ENCODE results near the gene AEBP1.
A peak's percentile ranks its signal among the peaks of the same experiment; 100 is the strongest.

The AEBP1 gene

DNA sequence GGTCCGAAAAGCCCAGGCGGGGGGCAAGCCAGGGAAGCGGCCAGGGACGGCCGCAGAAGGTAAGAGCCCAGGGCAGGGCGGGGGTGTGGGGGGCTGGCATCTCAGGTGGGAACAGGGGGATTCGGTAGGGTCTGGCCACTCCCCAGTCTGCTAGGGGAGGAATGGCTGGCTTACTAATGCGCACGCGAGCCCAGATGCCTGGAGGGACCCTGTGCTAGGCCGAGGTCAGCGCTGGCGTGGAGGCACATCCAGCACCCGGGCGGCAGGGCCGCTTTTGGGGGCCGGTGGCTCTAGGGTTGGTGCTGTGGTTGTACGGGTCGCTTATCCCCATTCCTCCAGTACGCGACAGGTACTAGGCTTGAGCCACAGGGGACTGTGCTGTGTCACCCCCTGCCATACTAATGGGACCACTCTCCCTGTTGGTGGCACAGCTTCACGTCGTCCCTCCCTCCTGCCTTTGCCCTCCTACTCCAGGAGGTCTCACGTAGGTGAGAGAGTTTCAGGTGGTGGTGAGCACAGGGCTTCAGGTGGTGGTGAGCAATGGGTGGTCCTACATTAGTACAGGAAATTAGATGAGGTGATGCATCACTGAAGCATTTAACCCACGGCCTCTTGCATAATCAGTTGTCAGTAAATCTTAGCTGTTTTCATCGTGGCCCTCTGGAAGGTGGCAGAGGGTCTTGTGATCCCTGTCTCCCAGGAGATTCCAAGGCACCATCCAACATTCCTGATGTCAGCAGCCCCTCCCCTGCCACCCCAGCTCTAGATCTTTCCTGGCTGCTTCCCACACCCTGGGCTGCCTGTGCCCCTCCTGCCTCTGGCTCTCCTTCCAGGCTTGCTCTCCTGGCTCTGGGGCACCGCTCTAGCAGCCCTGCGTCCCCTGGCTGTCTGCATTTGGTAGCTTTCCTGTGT lies 971 bp downstream of the AEBP1 start:
- peak in 10 of 14 donors; percentile 25 to 80 (median 52) for DNase-seq

DNA sequence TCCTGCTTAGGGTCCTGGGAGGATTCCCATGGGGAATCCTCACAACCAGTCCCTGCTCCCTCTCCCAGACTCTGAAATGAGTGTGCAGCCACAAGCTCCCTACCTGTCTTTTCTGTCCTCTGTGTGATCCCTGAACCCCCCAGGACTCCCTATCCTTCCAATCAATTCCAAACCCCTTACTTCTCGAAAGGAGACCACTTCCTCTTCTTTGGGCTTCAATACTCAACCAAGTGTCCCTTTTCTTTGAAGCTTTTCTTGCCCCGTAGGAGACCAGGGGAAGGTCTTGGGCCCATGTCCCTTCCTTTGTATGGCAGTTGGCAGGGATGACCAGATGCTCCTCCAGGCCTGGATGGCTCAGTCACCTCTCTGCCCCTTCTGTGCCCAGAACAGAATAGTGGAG lies 1.7 kb downstream of the AEBP1 start:
- DNase-seq, result no peak

DNA sequence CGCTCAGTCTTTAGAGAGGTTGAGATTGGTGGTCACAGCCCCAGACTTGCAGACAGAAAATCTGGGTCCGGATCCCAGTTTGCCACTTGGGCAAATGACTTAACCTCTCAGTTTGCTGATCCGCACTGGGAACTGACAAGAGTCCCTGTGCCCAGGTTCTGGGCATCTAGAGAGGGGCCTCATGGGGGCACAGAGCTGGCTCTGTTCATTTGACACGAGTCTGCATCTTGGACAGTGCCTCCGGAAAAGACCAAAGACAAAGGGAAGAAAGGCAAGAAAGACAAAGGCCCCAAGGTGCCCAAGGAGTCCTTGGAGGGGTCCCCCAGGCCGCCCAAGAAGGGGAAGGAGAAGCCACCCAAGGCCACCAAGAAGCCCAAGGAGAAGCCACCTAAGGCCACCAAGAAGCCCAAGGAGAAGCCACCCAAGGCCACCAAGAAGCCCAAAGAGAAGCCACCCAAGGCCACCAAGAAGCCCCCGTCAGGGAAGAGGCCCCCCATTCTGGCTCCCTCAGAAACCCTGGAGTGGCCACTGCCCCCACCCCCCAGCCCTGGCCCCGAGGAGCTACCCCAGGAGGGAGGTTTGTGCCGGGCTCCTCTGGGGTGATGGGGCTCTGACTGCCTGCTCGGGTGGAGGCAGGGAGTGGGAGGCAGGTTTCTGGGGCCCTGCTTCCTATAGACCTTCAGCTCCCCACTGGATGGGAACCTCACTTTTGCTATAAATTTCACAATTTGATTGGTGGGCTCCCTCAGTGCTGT lies 2.3 kb downstream of the AEBP1 start:
- DNase-seq, result no peak

DNA sequence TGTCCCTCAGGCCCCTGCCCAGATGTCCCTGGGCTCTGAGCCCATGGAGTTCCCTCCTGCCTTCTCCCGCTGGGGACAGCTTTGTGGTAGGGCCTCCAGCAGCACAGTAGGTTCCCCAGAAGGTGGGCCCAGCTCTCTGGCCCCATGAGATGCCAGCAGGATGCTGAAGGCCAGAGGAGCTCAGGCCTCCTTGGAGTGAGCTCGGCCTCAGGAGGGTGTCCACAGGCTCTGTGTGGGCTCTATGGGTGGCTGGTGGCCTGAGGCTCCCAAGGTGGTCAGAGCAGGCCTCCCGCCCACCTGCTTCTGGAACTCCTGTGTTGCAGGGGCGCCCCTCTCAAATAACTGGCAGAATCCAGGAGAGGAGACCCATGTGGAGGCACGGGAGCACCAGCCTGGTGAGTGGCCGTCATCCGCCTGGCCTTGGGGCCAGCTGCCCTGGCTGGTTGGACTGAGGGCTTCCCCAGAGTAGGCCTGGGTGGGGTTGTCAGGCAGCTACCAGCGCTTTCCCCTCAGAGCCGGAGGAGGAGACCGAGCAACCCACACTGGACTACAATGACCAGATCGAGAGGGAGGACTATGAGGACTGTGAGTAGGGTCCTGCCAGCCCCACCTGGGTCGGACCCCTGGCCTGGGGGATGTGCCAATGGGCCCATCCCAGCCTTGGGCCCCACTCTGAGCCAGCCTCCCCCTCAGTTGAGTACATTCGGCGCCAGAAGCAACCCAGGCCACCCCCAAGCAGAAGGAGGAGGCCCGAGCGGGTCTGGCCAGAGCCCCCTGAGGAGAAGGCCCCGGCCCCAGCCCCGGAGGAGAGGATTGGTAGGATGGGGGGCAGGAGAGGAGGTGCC lies 3.2 kb downstream of the AEBP1 start:
- no peak for DNase-seq

DNA sequence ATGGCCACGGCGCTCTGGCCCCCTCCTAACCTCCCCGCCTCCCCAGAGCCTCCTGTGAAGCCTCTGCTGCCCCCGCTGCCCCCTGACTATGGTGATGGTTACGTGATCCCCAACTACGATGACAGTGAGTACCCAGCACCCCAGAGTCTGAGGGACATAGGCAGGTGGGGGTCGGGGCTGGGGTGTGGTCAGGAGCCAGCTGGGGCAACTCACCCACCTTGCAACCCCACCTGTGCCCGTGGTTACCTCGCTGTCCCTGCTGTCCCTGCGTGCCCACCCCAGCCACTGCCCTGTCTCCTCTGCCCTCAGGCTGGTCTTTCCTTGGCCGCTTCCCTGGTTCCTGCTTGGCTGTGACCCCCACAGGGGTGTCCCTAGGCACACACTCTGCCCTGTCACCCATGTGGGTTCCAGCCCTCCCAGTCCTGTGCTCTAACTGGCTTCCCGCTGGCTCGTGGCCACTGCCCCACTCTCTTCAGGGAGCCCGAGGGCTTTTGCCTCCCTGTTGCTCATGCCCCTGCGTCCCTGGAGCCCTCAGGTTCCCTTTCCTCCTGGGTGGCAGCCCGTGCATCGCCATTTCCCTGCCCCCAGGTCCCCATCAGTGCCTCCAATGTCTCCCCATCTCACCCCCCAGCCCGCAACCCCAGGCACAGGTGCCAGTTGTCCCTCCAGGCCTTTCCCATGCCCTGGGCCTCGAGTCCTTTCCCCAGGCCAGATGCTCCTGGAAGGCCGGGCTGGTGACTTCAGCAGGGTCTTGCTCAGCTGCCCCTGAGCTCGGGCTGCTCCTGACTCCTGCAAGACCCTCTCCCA lies 4.0 kb downstream of the AEBP1 start:
- DNase-seq, result no peak

DNA sequence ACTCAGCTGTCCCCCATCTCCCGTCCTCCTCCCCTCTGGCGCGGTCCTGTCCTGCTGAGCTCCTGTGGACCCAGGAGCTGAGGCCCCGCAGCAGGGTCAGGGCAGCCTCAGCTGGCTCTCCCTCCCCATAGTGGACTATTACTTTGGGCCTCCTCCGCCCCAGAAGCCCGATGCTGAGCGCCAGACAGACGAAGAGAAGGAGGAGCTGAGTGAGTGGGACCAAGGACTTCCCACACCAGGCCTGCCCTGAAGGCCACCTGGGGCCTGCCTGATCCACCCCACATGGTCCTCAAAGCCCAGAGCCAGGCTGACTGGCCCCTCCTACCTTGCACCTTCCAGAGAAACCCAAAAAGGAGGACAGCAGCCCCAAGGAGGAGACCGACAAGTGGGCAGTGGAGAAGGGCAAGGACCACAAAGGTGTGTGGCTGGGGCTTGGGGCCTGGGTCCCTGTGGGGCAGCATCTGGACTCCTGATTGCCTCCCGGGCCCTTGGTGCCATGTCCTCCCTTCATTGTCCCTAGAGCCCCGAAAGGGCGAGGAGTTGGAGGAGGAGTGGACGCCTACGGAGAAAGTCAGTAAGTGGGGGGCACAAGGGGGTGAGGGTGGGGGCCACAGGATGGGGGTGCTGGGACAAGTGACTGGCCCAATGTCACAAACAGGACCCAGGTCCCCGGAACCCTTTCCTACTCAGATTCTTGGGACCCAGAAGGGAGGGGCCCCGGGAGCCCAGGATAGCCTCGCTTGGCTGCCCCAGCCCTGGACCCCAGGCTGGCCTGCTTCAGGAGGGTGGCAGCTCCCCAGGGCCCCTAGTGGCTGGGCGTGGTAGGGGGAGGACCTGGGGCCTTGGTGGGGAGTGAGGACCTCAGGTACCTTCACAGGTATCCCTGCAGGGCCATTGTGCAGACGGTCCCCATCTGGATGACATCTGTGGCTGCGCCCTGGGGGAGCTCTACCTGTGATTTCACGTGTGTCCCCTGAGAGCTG lies 4.9 kb downstream of the AEBP1 start:
- DNase-seq, result no peak

DNA sequence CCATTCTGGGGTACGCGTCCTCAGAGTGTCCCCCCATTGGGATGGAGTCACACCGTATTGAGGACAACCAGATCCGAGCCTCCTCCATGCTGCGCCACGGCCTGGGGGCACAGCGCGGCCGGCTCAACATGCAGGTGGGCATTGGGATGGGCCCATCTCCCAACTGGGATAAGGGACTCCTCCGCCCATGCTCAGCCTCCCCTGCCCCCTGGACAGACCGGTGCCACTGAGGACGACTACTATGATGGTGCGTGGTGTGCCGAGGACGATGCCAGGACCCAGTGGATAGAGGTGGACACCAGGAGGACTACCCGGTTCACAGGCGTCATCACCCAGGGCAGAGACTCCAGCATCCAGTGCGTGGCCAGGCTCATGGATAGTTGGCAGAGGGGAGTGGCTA lies 5.8 kb downstream of the AEBP1 start:
- no peak for DNase-seq

DNA sequence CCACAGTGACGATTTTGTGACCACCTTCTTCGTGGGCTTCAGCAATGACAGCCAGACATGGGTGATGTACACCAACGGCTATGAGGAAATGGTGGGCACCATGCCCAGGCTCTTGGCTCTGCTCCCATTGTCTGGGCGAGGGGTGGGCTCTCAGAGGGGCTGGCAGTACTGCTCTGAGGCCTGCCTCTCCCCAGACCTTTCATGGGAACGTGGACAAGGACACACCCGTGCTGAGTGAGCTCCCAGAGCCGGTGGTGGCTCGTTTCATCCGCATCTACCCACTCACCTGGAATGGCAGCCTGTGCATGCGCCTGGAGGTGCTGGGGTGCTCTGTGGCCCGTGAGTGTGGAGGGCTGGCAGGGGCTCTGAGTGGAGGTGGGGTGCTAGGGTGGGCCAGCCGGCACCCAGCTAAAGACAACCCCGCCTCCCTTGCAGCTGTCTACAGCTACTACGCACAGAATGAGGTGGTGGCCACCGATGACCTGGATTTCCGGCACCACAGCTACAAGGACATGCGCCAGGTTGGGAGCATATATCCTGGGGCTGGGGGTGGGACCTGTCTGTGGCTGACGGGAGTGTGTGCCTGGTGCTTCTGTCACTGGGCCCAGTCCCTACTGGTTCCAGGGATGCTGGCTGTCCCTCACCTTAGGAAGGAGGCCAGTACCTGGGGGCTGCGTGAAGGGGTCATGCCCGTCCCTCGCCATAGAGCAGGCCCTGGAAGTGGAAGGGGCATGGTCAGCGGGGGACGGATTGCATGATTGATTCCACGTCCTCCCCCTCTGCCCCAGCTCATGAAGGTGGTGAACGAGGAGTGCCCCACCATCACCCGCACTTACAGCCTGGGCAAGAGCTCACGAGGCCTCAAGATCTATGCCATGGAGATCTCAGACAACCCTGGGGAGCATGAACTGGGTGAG lies 6.8 kb downstream of the AEBP1 start:
- no peak for DNase-seq

DNA sequence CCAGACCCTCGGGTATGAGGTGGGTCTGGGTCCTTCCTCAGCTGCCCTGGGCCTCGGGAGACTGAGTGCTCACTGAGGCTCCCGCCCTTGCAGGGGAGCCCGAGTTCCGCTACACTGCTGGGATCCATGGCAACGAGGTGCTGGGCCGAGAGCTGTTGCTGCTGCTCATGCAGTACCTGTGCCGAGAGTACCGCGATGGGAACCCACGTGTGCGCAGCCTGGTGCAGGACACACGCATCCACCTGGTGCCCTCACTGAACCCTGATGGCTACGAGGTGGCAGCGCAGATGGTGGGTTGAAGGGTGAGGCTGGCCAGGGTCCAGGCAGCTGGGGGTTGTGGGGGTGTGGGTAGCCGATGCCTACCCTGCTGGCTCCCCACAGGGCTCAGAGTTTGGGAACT lies 7.6 kb downstream of the AEBP1 start:
- DNase-seq, result peak in 1 of 14 donors; percentile 29

DNA sequence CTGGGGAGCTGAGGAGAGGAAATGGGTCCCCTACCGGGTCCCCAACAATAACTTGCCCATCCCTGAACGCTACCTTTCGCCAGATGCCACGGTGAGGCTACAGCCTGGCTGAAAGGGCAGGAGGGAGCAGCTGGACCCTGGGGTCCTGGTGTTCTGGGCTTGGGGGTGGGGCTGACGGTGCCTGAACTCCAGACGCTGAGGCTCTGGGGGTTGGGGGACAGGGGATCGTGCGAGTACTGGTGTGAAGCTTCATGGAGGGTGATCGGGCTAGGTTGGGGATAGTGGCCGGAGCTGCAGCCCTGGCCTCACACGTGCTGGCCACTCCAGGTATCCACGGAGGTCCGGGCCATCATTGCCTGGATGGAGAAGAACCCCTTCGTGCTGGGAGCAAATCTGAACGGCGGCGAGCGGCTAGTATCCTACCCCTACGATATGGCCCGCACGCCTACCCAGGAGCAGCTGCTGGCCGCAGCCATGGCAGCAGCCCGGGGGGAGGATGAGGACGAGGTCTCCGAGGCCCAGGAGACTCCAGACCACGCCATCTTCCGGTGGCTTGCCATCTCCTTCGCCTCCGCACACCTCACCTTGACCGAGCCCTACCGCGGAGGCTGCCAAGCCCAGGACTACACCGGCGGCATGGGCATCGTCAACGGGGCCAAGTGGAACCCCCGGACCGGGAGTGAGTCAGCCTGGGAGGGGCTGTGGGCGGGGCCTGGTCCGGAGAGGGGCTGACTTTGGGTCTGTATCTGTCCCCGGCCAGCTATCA lies 8.3 kb downstream of the AEBP1 start:
- no peak for DNase-seq

DNA sequence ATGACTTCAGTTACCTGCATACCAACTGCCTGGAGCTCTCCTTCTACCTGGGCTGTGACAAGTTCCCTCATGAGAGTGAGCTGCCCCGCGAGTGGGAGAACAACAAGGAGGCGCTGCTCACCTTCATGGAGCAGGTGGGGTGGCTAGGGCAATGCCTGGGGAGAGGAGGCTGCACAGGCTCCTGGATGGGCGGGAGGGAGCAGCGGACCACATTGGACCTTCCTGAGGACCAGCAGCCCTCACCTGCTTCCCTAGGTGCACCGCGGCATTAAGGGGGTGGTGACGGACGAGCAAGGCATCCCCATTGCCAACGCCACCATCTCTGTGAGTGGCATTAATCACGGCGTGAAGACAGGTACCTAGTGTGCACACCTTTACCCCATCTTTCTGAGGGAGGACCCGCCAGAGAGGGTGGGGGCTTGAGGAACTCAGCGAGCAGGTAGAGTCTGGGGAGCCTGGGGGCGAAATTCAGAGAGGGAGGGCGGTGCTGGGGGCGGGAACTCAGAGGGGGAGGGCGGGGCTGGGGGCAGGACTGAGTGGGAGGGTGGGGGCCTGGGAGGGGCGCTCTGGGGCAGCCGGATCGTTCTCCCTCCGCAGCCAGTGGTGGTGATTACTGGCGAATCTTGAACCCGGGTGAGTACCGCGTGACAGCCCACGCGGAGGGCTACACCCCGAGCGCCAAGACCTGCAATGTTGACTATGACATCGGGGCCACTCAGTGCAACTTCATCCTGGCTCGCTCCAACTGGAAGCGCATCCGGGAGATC lies 9.0 kb downstream of the AEBP1 start:
- DNase-seq, result no peak

DNA sequence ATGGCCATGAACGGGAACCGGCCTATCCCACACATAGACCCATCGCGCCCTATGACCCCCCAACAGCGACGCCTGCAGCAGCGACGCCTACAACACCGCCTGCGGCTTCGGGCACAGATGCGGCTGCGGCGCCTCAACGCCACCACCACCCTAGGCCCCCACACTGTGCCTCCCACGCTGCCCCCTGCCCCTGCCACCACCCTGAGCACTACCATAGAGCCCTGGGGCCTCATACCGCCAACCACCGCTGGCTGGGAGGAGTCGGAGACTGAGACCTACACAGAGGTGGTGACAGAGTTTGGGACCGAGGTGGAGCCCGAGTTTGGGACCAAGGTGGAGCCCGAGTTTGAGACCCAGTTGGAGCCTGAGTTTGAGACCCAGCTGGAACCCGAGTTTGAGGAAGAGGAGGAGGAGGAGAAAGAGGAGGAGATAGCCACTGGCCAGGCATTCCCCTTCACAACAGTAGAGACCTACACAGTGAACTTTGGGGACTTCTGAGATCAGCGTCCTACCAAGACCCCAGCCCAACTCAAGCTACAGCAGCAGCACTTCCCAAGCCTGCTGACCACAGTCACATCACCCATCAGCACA lies 9.7 kb downstream of the AEBP1 start:
- no peak for DNase-seq

DNA sequence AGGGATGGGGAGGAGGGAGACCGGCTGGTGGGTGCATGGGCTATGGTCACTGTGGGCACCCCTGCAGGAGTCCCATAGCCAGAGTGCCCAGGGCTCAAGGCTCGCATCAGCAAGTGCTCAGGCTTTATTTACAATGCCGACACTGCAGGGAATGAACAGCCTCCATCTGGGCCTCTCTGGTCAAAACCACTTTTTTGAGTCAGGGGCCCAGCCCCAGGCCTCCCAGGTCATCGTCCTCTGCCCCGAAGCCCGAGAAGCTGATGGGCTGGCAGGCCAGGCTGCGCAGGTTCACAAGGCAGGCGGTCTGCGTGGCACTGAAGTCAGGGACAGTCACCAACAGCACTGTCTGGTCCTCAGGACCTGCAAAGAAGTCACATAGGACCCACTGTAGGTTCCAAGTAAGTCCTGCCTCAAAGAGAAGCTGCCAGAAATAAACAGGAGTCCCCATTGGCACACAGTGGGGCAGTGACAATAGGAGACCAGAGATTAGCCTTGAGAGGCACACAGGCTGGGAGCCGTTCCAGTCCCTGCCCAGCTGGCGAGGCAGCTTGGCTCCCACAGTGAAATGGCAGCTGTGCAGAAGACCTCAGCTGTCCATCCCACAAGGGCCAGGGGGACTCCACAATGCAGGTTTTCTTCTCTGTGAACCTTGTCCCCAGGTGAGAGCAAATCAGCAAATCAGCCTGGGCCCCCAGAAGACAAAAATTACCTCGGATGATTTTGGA lies 10.6 kb downstream of the AEBP1 start:
- peak in 12 of 14 donors; percentile 34 to 76 (median 68) for DNase-seq

DNA sequence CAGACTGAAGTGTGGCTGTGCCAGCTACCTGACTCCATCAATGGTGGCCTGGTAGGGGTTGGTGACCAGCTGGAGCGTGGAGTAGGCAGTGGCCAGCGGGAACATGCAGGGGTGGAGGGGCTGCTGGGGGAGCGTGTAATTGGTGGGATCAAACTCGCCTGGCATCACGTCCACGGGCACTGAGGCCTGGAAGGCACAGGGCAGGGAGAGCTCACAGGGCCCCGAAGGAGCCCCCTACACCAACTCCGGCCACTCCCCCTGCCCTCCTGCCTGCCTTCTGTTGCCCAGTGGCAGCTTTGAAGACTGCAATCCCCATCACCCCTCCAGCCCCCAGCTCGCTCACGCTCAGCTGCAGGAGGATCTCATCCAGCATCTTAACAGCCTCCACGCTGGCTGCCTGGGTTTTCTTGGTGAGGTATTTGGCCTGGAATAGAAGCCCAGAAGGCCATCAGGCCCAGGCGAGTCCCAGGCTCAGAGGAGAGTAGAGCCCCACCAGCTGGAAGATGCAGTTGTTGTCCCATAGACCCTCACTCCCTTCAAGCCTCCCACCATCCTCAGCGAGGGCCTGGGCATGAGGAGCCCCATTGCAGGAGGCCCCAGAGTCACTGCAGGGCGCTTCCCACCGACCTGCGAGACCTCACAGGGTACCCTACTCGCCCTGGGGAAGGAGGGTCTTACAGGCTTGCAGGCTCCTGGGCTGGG lies 12.1 kb downstream of the AEBP1 start:
- peak in 1 of 14 donors; percentile 37 for DNase-seq

DNA sequence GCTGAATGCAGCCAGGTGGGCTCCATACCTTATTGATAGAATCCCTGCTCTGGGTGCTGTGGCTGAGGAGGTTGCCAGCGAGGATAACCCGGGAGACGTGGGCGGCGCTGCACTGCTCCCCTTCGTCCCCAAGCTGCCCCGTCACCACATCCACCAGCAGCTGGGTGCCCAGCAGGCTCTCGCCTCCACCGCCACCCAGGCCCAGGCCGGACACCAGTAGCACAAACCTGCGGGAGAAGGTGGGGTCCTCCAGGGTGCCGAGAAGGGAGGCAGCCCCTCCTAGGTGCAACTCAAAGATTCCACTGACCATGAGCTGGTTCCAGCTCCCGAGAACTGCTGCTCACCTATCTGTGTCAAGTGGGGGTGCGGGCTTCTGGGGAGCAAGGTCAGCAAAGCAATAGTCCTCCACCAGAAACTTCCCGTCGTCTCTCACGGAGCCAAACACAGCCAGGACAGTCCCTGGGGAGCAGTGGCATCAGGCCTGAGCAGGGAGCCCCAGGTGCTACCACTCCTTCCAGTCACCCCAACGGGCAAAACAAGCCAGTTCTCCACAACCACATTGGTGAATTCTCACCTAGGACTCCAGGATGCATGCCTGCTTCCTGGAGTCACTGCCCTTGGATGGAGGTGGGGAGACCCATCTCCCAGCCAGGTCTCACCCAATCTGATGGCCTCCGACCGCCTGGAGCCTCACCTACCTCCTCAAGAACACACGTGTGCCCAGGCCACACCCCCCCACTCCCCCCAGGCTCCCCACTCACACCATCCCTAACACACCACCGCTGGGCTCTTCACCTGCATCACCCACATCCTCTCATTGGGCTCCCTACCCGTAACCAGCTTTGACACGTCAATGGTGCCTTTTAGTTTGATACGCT lies 12.9 kb downstream of the AEBP1 start:
- DNase-seq, result no peak

All from C1 segment of cervical spinal cord (tissue), 14 donors.